HG02973 (cell line): ENCODE data around the gene PLCE1.
"Not testable (repeated sequence)": the region's sequence is repeated elsewhere in the genome, so short reads cannot be mapped to it uniquely, and the experiment has no call there.

Experiments used
- ATAC-seq: cut with Tn5 transposase; IDR thresholded peaks from one replicate; pipeline ENCODE4 v1.9.1; 2021; ENCODE audit warnings: moderate library complexity; ENCODE audit not compliant: unreplicated experiment

PLCE1 gene

GRCh38 chr10:93993782-93994437 lies at the start of gene PLCE1:
Gene PLCE1 (plus strand): TSS chr10:93993931. CDS start chr10:94031047, 37,116 bp downstream.
- ATAC-seq = peak; percentile 66

GRCh38 chr10:93945819-93946218 lies 47.9 kb upstream of the PLCE1 start:
- ATAC-seq = no peak

GRCh38 chr10:93947055-93947454 lies 46.7 kb upstream of the PLCE1 start:
- no peak for ATAC-seq

- no peak for ATAC-seq
These were observed 46.2 kb upstream of the PLCE1 start for GRCh38 chr10:93947524-93947923.

- no peak for ATAC-seq
These were observed 41.8 kb upstream of the PLCE1 start for GRCh38 chr10:93951905-93952304.

GRCh38 chr10:93954299-93954698 lies 39.4 kb upstream of the PLCE1 start:
- no peak for ATAC-seq

GRCh38 chr10:93954726-93955363 lies 38.9 kb upstream of the PLCE1 start:
- no peak for ATAC-seq

GRCh38 chr10:93958834-93959233 lies 34.9 kb upstream of the PLCE1 start:
- ATAC-seq = no peak

- not testable (repeated sequence) for ATAC-seq
These were observed 32.7 kb upstream of the PLCE1 start for GRCh38 chr10:93960988-93961387.

GRCh38 chr10:93962973-93963372 lies 30.8 kb upstream of the PLCE1 start:
- no peak for ATAC-seq

- no peak for ATAC-seq
These were observed 30.3 kb upstream of the PLCE1 start for GRCh38 chr10:93963434-93963833.

GRCh38 chr10:93965911-93966310 lies 27.8 kb upstream of the PLCE1 start:
- no peak for ATAC-seq

GRCh38 chr10:93967756-93968155 lies 26.0 kb upstream of the PLCE1 start:
- ATAC-seq = no peak

- no peak for ATAC-seq
These were observed 25.2 kb upstream of the PLCE1 start for GRCh38 chr10:93968540-93968945.

GRCh38 chr10:93970433-93971010 lies 23.2 kb upstream of the PLCE1 start:
- not testable (repeated sequence) for ATAC-seq

- no peak for ATAC-seq
These were observed 19.8 kb upstream of the PLCE1 start for GRCh38 chr10:93973748-93974445.

- no peak for ATAC-seq
These were observed 16.3 kb upstream of the PLCE1 start for GRCh38 chr10:93977442-93977841.

GRCh38 chr10:93980486-93980885 lies 13.2 kb upstream of the PLCE1 start:
- ATAC-seq = no peak

- ATAC-seq = no peak
These were observed 2.6 kb upstream of the PLCE1 start for GRCh38 chr10:93991114-93991513.

GRCh38 chr10:93991596-93992284 lies 2.0 kb upstream of the PLCE1 start:
- no peak for ATAC-seq

GRCh38 chr10:93992400-93993030 lies 1.2 kb upstream of the PLCE1 start:
- no peak for ATAC-seq
